ENCODE results near the gene EMP2.

EMP2 gene

DNA sequence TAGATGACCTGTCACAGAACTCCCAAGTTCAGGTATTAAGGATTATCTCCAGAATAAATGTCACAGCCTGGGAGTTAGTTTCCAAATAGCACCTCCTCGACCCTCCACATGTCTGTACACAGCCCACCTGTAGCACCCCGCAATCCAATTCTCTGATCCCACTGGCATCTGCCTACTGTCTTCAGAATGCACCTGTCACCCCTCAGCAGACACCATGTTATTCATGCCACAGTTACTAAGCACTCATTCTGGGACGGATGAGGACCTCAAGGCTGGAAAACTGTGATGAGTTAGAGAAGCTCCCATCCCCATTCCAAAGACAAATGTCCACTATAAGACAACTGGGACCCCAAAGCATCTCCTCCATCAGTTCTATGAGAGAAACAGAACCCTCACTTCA lies 7.8 kb downstream of the EMP2 start:
- TF ChIP-seq, protein P1, sequence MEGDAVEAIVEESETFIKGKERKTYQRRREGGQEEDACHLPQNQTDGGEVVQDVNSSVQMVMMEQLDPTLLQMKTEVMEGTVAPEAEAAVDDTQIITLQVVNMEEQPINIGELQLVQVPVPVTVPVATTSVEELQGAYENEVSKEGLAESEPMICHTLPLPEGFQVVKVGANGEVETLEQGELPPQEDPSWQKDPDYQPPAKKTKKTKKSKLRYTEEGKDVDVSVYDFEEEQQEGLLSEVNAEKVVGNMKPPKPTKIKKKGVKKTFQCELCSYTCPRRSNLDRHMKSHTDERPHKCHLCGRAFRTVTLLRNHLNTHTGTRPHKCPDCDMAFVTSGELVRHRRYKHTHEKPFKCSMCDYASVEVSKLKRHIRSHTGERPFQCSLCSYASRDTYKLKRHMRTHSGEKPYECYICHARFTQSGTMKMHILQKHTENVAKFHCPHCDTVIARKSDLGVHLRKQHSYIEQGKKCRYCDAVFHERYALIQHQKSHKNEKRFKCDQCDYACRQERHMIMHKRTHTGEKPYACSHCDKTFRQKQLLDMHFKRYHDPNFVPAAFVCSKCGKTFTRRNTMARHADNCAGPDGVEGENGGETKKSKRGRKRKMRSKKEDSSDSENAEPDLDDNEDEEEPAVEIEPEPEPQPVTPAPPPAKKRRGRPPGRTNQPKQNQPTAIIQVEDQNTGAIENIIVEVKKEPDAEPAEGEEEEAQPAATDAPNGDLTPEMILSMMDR (IDR thresholded peaks at IDR 0.05; ENCODE audit: control extremely low read depth, extremely low read depth, low read depth, missing control alignments): no peak
- ChIA-PET POLR2A (no interaction called here), CTCF (interaction anchor here (1.4 kb wide), 1 partner anchor 20 kb away, joined by 3 read pairs; no protein-coding TSS in a partner anchor)
- no peak for DNase-seq (ENCODE audit: extremely low spot score)

DNA sequence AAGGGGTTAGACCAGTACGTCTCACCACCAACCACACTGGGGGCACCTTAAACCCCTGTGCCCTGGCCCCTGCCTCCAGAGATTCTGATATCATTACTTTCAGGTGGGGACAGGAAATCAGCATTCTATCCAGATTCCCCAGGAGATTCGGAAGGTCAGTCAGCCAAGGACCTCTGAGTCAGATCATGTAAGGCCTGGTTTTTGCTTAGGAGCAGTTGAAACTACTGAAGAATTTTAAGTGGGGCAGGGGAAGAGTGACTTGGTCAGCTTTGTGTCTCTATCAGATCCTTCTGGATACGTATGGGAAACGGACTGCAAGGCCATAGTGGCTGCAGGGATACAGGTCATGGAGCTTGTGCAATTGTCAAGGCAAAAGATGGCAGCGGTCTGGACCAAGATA lies 9.0 kb downstream of the EMP2 start:
- ChIA-PET CTCF (interaction anchor here (1.1 kb wide), 1 partner anchor 33 kb away, joined by 3 read pairs; no protein-coding TSS in a partner anchor), POLR2A (interaction anchor here (0.6 kb wide), 1 partner anchor 259 kb away, joined by 8 read pairs; no protein-coding TSS in a partner anchor)
- DNase-seq (ENCODE audit: extremely low spot score): no peak
- TF ChIP-seq, protein P1 (IDR thresholded peaks at IDR 0.05; ENCODE audit: control extremely low read depth, extremely low read depth, low read depth, missing control alignments): no peak

DNA sequence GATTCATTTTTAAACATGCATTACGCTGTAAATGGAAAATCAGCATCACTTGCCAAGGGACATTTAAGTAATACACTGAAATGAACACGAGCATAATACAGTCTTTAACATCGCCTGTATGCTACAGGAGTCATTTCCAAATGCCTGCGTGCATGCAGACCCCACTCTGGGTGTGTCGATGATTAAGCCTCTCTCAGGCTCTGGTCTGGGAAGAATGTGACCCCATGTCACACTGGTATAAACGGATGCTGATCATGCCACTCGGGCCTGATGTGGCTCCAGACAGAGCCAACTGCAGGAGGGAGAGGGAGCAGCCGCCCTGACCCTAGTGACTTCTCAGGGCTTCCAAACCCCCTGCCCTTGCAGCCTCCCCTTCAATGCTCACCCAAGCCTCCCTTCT lies 10.8 kb downstream of the EMP2 start:
- POLR2A ChIA-PET: no interaction called here
- TF ChIP-seq, protein P1 (IDR thresholded peaks at IDR 0.05; ENCODE audit: control extremely low read depth, extremely low read depth, low read depth, missing control alignments): no peak
- no peak for DNase-seq (ENCODE audit: extremely low spot score)
- CTCF ChIA-PET: interaction anchor here (1.4 kb wide), 1 partner anchor 10 kb away, joined by 3 read pairs; no protein-coding TSS in a partner anchor

DNA sequence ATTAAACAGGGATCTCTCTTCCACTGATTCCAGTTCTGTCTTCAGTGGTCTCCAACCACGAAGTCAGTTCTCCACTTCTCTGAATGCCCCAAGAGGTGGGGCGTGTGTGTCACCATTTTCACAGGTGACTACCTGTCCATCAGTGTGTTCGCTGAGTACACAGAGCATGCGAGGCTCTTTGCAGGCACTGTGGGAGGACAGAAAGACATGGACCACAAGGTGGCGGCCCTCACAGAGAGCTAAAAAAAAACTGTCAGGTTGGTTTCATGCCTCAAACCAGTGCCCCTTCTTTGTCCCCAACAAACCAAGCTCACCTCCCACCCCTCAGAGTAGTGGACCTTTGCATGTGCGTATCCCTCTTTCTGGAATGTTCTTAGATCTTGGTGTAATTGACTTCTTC lies 13.8 kb downstream of the EMP2 start:
- DNase-seq (ENCODE audit: extremely low spot score): no peak
- ChIA-PET CTCF (interaction anchor here (0.7 to 1.3 kb wide), 5 partner anchors 9 to 52 kb away, joined by 3 to 8 read pairs (median 4); no protein-coding TSS in a partner anchor), POLR2A (no interaction called here)
- TF ChIP-seq, protein P1 (IDR thresholded peaks at IDR 0.05; ENCODE audit: control extremely low read depth, extremely low read depth, low read depth, missing control alignments): no peak

DNA sequence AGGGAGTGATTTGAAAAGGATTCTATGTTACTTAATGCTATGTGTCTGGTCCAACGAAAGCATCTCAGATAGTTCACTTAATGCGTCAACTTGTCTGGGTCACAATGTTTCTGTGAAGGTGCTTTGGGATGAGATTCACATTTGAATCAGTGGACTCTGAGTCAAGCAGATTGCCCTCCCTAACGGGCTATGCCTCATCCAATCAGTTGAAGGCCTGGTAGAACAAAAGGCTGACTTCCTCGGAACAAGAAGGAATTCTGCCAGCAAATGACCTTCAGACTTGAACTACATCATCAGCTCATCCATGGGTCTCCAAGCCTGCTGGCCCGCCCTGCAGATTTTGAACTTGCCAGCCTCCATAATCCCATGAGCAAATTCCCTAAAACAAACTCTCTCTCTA lies 15.2 kb downstream of the EMP2 start:
- TF ChIP-seq, protein P1 (IDR thresholded peaks at IDR 0.05; ENCODE audit: control extremely low read depth, extremely low read depth, low read depth, missing control alignments): no peak
- ChIA-PET CTCF (no interaction called here), POLR2A (no interaction called here)
- DNase-seq (ENCODE audit: extremely low spot score): no peak

DNA sequence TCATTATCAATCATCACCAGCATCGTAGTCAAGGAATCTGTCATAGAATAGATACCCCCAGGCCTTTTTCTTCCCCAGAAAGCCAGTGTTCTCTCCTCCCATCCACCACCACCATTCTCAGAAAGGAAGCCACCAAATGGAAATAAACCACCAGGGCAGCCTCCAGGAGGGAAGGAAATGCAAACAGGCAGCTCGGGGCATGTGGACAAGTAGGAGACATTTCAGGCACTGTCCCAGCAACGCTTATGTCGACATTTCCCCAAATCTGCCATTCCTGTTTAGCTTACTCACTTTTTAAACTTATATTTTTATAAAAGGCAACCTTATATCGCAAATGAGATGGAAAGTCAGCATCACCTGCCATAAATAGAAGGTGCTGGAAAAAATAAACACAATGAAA lies 15.8 kb downstream of the EMP2 start:
- DNase-seq (ENCODE audit: extremely low spot score): no peak
- POLR2A ChIA-PET: no interaction called here
- TF ChIP-seq, protein P1 (IDR thresholded peaks at IDR 0.05; ENCODE audit: control extremely low read depth, extremely low read depth, low read depth, missing control alignments): no peak
- CTCF ChIA-PET: no interaction called here
